A673 (cell line): ENCODE data around the gene GLS. TPM values are rescaled to one million over a fixed set of nuclear protein-coding genes. Genes with fewer than 3 reads are reported as not detected.
A peak's percentile ranks its signal among the peaks of the same experiment; 100 is the strongest.
"Not testable (repeated sequence)": the region's sequence is repeated elsewhere in the genome, so short reads cannot be mapped to it uniquely, and the experiment has no call there.

Source experiments
- BruUV-seq: library from RNA; stranded (reverse); fragments of 400-500 nt; replicated peaks from 2 replicates; lab custom pipeline; 2021; lab: Mats Ljungman, UMichigan
- CTCF ChIA-PET: fragments of 300-600 bp; sonication (Branson Sonifier 250); formaldehyde crosslinking; loops from one replicate; lab custom pipeline; 2022; ENCODE audit warnings: antibody characterized with exemption; lab: Charles Lee
- POLR2A ChIA-PET: fragments of 300-600 bp; sonication (Branson Sonifier 250); formaldehyde crosslinking; loops from one replicate; lab custom pipeline; 2022; ENCODE audit warnings: antibody characterized with exemption; ENCODE audit not compliant: low non-redundant PET; lab: Charles Lee
- DNase-seq: peaks from one replicate; pipeline ENCODE4 v3.0.0-alpha.2; 2015; ENCODE audit warnings: low spot score
- H3K27ac ChIP-seq: fragments of 200-600 bp; sonication (generic); 2 replicates; pipeline ENCODE4 v1.5.1; 2016; ENCODE audit warnings: mixed run types, low read depth, mild to moderate bottlenecking, mixed read lengths, antibody characterized with exemption, low read length; ENCODE audit not compliant: poor library complexity, severe bottlenecking
- H3K27me3 ChIP-seq: fragments of 200-600 bp; sonication (generic); replicated peaks from 2 replicates; pipeline ENCODE4 v1.6.1; 2017; ENCODE audit warnings: mixed run types, low read depth, mild to moderate bottlenecking, mixed read lengths, antibody characterized with exemption, low read length; ENCODE audit not compliant: insufficient read depth, poor library complexity
- H3K36me3 ChIP-seq: fragments of 200-600 bp; sonication (generic); 2 replicates; pipeline ENCODE4 v1.6.1; 2016; ENCODE audit warnings: mixed run types, mild to moderate bottlenecking, mixed read lengths, antibody characterized with exemption, low read length; ENCODE audit not compliant: insufficient read depth, poor library complexity, severe bottlenecking
- H3K4me1 ChIP-seq: fragments of 200-600 bp; sonication (generic); 2 replicates; pipeline ENCODE4 v1.6.1; 2017; ENCODE audit warnings: mixed run types, mild to moderate bottlenecking, mixed read lengths, antibody characterized with exemption, low read length; ENCODE audit not compliant: insufficient read depth, poor library complexity, severe bottlenecking
- H3K4me3 ChIP-seq: fragments of 200-600 bp; sonication (generic); 2 replicates; pipeline ENCODE4 v1.5.1; 2016; ENCODE audit warnings: low read depth, mixed run types, mild to moderate bottlenecking, mixed read lengths, low read length; ENCODE audit not compliant: poor library complexity, severe bottlenecking
- H3K9me3 ChIP-seq: fragments of 200-600 bp; sonication (generic); 2 replicates; pipeline ENCODE4 v1.6.1; 2016; ENCODE audit warnings: mixed run types, low read depth, mild to moderate bottlenecking, mixed read lengths, antibody characterized with exemption, low read length; ENCODE audit not compliant: poor library complexity, severe bottlenecking
- EZH2 ChIP-seq: fragments of 200-600 bp; sonication (generic); IDR thresholded peaks from 2 replicates; pipeline ENCODE4 v1.6.1; 2017; ENCODE audit warnings: borderline replicate concordance, low read depth, mild to moderate bottlenecking, mixed read lengths, antibody characterized with exemption, low read length; ENCODE audit not compliant: poor library complexity, severe bottlenecking
- intact Hi-C: fragments of 100-400 bp; cut with micrococcal nuclease; formaldehyde crosslinking; loops from one replicate; pipeline ENCODE4 v1.10.0; 2022; ENCODE audit not compliant: unreplicated experiment
- total RNA-seq: library from RNA; stranded (reverse); gene quantifications from 2 replicates; pipeline ENCODE4 v1.2.3, GENCODE V29; 2021
- TF ChIP-seq, protein P1 (sequence below): fragments of 300-800, 200-600 bp; sonication (generic); conservative IDR thresholded peaks from 2 replicates; pipeline ENCODE4 v1.5.1; 2017; ENCODE audit warnings: low read depth, mild to moderate bottlenecking, antibody characterized with exemption, low read length, moderate library complexity, mixed read lengths

Gene GLS
- total RNA-seq, 1 experiment from 2014 or later, result 116 TPM

- H3K36me3 ChIP-seq, result peaks cover 73% of the 10 kb centered on the region
- no peaks in the 10 kb centered on the region for H3K9me3 ChIP-seq
- no peaks in the 10 kb centered on the region for H3K4me1 ChIP-seq
- ChIA-PET CTCF (no interaction called here), POLR2A (no interaction called here)
- no peak overlapping the region for H3K4me3 ChIP-seq
- no peak for DNase-seq
- H3K27me3 ChIP-seq, result no peaks in the 10 kb centered on the region
- intact Hi-C loops, result no loop called here
- H3K27ac ChIP-seq, result no peak overlapping the region
- BruUV-seq, result no TSS peak
- TF ChIP-seq, protein P1, sequence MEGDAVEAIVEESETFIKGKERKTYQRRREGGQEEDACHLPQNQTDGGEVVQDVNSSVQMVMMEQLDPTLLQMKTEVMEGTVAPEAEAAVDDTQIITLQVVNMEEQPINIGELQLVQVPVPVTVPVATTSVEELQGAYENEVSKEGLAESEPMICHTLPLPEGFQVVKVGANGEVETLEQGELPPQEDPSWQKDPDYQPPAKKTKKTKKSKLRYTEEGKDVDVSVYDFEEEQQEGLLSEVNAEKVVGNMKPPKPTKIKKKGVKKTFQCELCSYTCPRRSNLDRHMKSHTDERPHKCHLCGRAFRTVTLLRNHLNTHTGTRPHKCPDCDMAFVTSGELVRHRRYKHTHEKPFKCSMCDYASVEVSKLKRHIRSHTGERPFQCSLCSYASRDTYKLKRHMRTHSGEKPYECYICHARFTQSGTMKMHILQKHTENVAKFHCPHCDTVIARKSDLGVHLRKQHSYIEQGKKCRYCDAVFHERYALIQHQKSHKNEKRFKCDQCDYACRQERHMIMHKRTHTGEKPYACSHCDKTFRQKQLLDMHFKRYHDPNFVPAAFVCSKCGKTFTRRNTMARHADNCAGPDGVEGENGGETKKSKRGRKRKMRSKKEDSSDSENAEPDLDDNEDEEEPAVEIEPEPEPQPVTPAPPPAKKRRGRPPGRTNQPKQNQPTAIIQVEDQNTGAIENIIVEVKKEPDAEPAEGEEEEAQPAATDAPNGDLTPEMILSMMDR, result no peak
- no peak for TF ChIP-seq EZH2
Measured at GRCh38 chr2:190994148-190994547, 113.5 kb downstream of the GLS start.

DNA sequence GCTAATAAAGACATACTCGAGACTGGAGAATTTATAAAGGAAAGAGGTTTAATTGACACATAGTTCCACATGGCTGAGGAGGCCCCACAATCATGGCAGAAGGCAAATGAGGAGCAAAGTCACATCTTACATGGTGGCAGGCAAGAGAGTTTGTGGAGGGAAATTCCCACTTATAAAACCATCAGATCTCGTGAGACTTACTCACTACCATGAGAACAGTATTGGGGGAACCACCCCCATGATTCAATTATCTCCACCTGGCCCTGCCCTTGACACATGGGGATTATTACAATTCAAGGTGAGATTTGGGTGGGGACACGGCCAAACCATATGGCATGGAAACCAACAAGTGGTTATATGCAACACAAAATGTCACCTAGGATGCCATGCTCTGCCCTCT lies 114.7 kb downstream of the GLS start:
- not testable (repeated sequence) for H3K27ac ChIP-seq
- CTCF ChIA-PET, result interaction anchor here (0.7 kb wide), 1 partner anchor 58 kb away, joined by 4 read pairs; no protein-coding TSS in a partner anchor
- H3K36me3 ChIP-seq, result peaks cover 75% of the 10 kb centered on the region

GRCh38 chr2:190996338-190996946 lies 115.8 kb downstream of the GLS start:
- no peaks in the 10 kb centered on the region for H3K9me3 ChIP-seq
- no TSS peak for BruUV-seq
- ChIA-PET POLR2A (interaction anchor here (0.6 kb wide), 1 partner anchor 353 kb away, joined by 4 read pairs; no protein-coding TSS in a partner anchor), CTCF (no interaction called here)
- TF ChIP-seq EZH2, result no peak
- TF ChIP-seq, protein P1, result peak; percentile 77
- no peak overlapping the region for H3K4me3 ChIP-seq
- intact Hi-C loops, result loop anchor here (2.0 kb wide), 1 partner anchor 34 kb away; no protein-coding TSS in a partner anchor
- no peak overlapping the region for H3K27ac ChIP-seq
- peaks cover 70% of the 10 kb centered on the region for H3K36me3 ChIP-seq
- H3K4me1 ChIP-seq, result no peaks in the 10 kb centered on the region
- peak; percentile 67 for DNase-seq
- H3K27me3 ChIP-seq, result no peaks in the 10 kb centered on the region

More for the DNA sequence above, 114.7 kb downstream of the GLS start:
- H3K4me3 ChIP-seq, BruUV-seq, H3K4me1 ChIP-seq, H3K9me3 ChIP-seq, intact Hi-C loops, DNase-seq, H3K27me3 ChIP-seq, POLR2A ChIA-PET: not testable (repeated sequence)
